Measurements from ENCODE around the gene RNF220.
"Not testable (repeated sequence)": the region's sequence is repeated elsewhere in the genome, so short reads cannot be mapped to it uniquely, and the experiment has no call there.

The RNF220 gene

DNA sequence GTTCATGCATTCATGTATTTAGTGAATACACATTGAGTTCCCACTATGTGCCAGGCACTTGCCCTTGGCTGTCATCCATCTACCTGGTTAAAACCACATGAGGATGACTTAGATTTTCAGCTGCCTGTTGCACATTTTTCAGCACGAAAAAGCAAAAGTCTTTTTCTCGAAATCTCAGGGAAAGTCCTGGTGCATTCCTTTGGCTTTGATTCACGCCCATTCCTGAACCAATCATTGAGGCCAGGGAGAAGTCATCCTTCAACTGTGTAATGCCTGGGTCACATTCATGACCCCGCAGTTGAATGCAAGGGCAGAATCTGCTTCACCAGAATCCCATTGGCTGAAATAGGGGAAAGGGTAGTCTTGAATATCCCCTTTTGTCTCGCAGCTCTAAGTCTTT, 84.4 kb downstream of the RNF220 start:
- Histone ChIP-seq H3K27me3 (ENCODE audit: control insufficient read depth, insufficient read depth, low read length) (no peaks in the 10 kb centered on the region), H3K4me3 (ENCODE audit: low read length) (no peak overlapping the region), H3K36me3 (ENCODE audit: control insufficient read depth, insufficient read depth, low read length) (no peaks in the 10 kb centered on the region), H3K9ac (ENCODE audit: low read length) (no peak overlapping the region), H3K4me1 (ENCODE audit: control insufficient read depth, insufficient read depth, low read length) (no peaks in the 10 kb centered on the region), H3K9me3 (ENCODE audit: control insufficient read depth, low read length) (no peaks in the 10 kb centered on the region)

DNA sequence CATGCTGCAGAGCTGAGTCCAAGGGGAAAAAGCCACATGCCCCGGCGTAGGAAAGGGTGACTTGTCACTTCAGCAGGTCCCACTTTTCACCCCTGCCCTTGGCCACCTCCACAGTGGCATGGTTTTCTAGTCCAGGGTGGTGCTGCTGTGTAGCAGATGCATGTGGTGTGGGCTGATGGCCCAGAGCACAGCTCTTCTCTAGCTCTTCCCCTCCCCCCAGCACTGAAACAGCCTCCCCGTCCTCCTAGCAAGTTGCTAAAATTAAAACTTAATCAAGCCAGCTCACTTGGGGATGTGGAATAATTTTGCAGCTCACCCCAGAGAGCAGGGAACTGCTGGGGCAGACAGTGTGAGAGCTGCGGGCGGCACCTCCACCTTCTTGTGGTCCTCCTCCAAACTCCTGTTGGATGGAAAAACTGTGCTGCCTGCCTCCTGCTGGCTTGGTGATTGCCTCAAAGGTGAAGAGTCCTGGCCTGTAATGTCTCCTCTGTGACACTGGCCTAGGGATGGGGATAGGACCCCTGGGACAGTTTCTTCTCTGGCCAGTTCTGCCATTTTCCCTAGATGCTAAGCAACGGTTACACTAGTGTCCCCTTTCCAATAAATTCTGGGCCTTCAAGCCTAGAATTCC, 91.6 kb downstream of the RNF220 start:
- no peak overlapping the region for H3K4me3 ChIP-seq (ENCODE audit: low read length)
- no peaks in the 10 kb centered on the region for H3K36me3 ChIP-seq (ENCODE audit: control insufficient read depth, insufficient read depth, low read length)
- peaks cover 33% of the 10 kb centered on the region for H3K27me3 ChIP-seq (ENCODE audit: control insufficient read depth, insufficient read depth, low read length)
- no peaks in the 10 kb centered on the region for H3K9me3 ChIP-seq (ENCODE audit: control insufficient read depth, low read length)
- H3K4me1 ChIP-seq (ENCODE audit: control insufficient read depth, insufficient read depth, low read length) = peaks cover 6% of the 10 kb centered on the region
- no peak overlapping the region for H3K9ac ChIP-seq (ENCODE audit: low read length)

DNA sequence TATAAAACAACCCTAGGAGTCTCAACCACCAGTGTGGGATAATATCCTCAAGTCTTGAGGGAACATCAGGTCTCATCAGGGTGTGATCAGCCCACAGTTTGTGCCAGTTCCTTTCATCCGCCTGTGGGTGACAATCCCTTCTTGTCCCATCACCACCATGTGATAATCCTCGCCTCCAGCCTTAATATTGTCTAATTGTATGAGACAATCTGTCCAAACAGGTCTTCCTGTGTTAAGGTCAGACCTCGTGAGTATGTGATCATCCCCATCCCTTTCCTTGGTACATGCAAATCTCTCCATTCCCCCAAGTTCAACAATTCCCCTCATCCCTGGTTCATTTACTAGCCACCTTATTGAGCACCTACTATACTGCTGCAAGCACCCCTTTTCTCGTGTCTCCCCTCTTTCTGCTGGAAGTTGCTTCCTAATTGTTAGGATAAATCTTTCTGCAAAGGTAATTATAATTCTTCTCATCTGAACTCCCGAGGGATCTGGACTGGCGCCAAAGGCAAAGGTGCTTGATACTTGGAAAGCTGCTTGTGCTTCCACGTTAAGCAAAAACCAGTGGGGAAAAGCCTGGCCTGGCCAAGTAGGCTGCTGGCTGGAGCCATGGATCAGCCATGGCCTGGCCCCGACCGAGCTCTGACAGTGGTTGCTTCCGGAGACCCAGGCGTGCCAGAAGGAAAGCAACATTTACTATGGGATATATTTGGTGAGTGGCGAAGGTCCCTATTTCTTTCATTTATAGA, 92.5 kb downstream of the RNF220 start:
- H3K9me3 ChIP-seq (ENCODE audit: control insufficient read depth, low read length) = no peaks in the 10 kb centered on the region
- H3K4me1 ChIP-seq (ENCODE audit: control insufficient read depth, insufficient read depth, low read length) = peaks cover 8% of the 10 kb centered on the region
- H3K27me3 ChIP-seq (ENCODE audit: control insufficient read depth, insufficient read depth, low read length) = peaks cover 33% of the 10 kb centered on the region
- H3K4me3 ChIP-seq (ENCODE audit: low read length) = no peak overlapping the region
- H3K9ac ChIP-seq (ENCODE audit: low read length) = no peak overlapping the region
- H3K36me3 ChIP-seq (ENCODE audit: control insufficient read depth, insufficient read depth, low read length) = no peaks in the 10 kb centered on the region

DNA sequence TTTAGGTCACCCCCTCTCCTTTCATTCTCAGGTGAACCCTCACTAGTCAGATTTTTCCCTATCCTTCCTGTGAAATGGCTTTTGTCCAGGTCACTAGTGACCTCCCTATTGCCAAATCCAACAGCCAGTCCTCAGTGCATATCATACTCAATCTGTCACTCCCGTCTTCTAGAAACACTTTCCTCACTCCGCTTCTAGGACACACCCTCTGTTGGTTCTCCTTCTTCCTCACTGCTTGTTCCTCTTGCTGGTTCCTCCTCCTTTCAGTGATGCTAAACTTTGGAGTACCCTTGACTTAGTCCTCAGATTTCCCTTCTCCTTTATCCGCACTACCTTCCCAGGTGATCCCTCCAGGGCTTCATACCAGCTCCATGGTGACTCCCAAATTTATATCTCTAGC, 94.3 kb downstream of the RNF220 start:
- Histone ChIP-seq H3K27me3 (ENCODE audit: control insufficient read depth, insufficient read depth, low read length) (peaks cover 33% of the 10 kb centered on the region), H3K9me3 (ENCODE audit: control insufficient read depth, low read length) (no peaks in the 10 kb centered on the region), H3K4me3 (ENCODE audit: low read length) (no peak overlapping the region), H3K9ac (ENCODE audit: low read length) (no peak overlapping the region), H3K4me1 (ENCODE audit: control insufficient read depth, insufficient read depth, low read length) (peaks cover 8% of the 10 kb centered on the region), H3K36me3 (ENCODE audit: control insufficient read depth, insufficient read depth, low read length) (no peaks in the 10 kb centered on the region)

DNA sequence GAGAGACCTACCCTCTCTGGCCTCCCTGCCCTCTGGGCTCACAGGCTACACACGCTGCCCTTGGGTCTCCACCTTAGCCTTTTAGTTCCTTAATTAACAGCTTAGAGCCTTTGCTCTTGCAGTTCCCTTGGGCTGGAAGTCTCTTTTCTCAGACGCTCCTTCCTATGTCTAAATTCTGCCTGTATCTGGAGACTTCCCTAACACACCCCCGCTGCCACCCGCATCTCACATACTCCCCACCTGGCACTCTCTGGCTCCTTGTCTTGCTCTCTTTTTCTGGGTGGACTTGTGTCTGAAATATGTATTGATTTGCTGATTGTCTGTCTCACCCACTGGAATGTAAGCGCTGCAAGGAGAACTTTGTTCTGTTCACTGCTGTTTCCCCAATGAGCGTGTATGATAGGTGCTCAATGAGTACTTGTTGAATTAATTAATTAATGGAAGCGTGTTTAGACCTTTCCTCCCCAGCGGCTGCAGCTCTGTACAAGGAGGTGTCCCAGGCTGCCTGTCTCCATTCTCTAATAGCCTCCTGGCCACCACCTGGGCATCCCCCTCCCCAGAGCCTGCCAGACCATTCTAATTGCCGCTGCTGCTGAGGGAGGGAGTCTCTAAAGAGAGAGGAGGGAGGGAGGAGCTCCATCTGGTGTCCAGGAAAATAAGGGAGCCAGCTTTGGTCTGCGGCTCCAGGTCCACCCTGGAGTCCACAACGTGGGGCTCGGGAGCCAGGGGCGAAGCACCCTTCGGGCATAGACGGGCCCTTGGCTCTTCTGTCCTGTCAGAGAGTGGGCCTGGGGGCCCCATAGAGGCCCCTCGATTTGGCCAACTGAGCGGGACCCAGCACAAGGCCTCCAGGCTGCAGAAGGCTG, 95.4 kb downstream of the RNF220 start:
- Histone ChIP-seq H3K4me1 (ENCODE audit: control insufficient read depth, insufficient read depth, low read length) (peaks cover 8% of the 10 kb centered on the region), H3K9ac (ENCODE audit: low read length) (no peak overlapping the region), H3K27me3 (ENCODE audit: control insufficient read depth, insufficient read depth, low read length) (peaks cover 36% of the 10 kb centered on the region), H3K4me3 (ENCODE audit: low read length) (no peak overlapping the region), H3K36me3 (ENCODE audit: control insufficient read depth, insufficient read depth, low read length) (no peaks in the 10 kb centered on the region), H3K9me3 (ENCODE audit: control insufficient read depth, low read length) (no peaks in the 10 kb centered on the region)

DNA sequence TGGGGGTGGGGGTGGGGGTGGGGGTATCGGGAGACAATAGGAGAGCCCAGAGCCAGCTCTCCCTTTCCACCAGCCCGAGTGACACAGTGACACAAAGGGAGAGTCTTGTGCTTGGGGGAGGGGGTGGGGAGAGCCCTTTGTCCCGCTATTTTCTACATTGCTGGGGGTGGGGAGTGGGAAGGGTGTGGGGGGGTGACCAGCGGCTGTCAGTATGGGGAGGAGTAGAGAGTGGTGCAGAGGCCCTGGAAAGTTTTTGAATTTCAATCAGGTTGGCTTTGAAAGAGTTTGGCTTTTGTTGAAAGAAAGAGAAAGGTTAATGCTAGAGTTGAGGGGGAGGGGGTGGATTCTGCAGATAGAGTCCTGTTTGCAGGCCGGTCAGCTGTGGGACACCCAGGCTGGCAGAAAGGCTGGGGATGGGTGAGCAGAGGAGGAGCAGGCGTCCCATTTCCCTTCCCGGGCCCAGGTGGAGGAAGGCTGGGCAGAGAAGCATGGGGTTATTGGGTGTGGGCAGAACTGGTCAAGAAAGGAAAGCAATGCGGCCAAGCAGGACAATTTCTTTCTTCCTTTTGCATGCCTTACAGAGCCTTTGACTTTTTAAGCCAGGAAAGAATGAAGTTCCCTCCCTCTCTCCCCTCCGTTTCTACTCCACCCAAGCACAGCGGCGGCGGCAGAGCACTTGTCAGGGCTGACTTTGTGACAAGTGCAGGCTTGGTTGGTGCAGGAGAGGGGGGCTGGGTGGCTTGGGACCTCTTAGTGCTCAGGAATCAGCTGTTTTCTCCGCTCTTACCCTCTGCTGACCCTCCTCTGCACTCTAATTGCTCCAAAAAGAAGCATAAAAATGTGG, 96.2 kb downstream of the RNF220 start:
- Histone ChIP-seq H3K9me3 (ENCODE audit: control insufficient read depth, low read length) (no peaks in the 10 kb centered on the region), H3K36me3 (ENCODE audit: control insufficient read depth, insufficient read depth, low read length) (no peaks in the 10 kb centered on the region), H3K4me3 (ENCODE audit: low read length) (no peak overlapping the region), H3K27me3 (ENCODE audit: control insufficient read depth, insufficient read depth, low read length) (peaks cover 37% of the 10 kb centered on the region), H3K4me1 (ENCODE audit: control insufficient read depth, insufficient read depth, low read length) (peaks cover 8% of the 10 kb centered on the region), H3K9ac (ENCODE audit: low read length) (no peak overlapping the region)

DNA sequence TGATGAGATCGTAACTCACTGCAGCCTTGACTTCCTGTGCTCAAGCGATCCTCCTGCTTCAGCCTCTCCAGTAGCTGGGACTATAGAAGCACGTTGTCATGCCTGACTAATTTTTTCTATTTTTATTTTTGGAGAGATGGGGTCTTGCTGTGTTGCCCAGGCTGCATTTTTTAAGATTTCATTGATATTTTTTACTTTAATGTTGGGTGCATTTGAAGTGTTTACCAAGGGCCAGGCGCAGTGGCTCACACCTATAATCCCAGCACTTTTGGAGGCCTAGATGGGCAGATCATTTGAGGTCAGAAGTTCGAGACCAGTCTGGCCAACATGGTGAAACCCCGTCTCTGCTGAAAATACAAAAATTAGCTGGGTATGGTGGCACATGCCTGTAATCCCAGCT, 97.8 kb downstream of the RNF220 start:
- not testable (repeated sequence) for H3K4me3 ChIP-seq (ENCODE audit: low read length); H3K9ac ChIP-seq (ENCODE audit: low read length); H3K4me1 ChIP-seq (ENCODE audit: control insufficient read depth, insufficient read depth, low read length); H3K36me3 ChIP-seq (ENCODE audit: control insufficient read depth, insufficient read depth, low read length); H3K9me3 ChIP-seq (ENCODE audit: control insufficient read depth, low read length)
- peaks cover 45% of the 10 kb centered on the region for H3K27me3 ChIP-seq (ENCODE audit: control insufficient read depth, insufficient read depth, low read length)

DNA sequence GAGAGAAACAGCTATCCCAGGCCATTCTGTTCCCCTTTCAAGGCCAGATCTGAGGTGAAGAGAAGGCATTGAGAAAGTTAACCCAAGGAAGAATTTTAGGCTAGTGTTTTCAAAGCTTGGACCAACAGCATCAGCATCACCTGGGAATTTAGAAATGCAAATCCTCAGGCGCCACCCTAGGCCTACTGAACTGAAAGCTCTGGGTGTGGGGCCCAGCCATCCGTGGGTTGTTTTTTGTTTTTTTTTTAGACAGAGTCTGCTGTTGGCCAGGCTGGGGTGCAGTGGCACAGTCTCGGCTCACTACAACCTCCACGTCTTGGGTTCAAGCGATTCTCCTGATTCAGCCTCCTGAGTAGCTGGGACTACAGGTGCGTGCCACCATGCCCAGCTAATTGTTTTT, 98.6 kb downstream of the RNF220 start:
- Histone ChIP-seq H3K9ac (ENCODE audit: low read length) (no peak overlapping the region), H3K27me3 (ENCODE audit: control insufficient read depth, insufficient read depth, low read length) (peaks cover 45% of the 10 kb centered on the region), H3K9me3 (ENCODE audit: control insufficient read depth, low read length) (no peaks in the 10 kb centered on the region), H3K4me3 (ENCODE audit: low read length) (no peak overlapping the region), H3K4me1 (ENCODE audit: control insufficient read depth, insufficient read depth, low read length) (peaks cover 8% of the 10 kb centered on the region), H3K36me3 (ENCODE audit: control insufficient read depth, insufficient read depth, low read length) (no peaks in the 10 kb centered on the region)

DNA sequence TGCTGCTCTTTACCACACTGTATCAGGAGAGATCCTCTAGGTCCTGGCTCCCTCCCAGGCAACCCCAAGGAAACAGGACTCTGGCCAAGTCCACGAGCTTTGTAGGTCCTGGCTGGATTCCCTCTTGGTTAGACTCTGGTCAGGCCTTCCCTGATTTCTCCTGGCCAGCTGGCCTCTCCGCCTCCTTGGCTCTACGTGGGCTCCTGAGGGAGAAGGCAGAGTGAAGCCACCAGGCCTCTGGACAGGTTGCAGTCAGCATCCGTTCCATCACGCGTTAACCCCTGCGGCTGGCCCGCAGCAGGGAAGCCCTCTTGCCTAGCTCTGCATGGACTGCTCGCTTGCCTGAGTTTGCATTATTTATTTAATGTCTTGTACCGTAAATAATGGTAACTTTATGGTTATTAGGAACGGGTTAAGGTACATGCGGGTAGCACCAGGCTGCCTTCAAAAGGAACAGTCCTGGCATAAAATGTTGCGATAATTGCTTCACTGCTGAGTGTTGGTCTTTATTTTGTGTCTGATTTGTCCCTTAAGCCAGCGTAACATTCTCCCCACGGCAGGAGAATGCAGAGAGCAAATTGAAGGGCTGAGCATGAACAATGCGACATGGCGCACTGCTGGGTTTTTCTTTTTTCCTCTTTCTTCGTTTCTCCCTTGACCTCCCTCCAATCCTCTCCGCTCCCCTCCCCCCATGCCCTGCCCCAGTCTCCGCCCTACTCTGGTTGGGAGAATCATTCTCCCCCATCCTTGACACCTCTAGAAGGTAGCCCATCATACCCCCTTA, 100.3 kb downstream of the RNF220 start:
- no peak overlapping the region for H3K4me3 ChIP-seq (ENCODE audit: low read length)
- no peak overlapping the region for H3K9ac ChIP-seq (ENCODE audit: low read length)
- H3K4me1 ChIP-seq (ENCODE audit: control insufficient read depth, insufficient read depth, low read length) = peaks cover 8% of the 10 kb centered on the region
- no peaks in the 10 kb centered on the region for H3K36me3 ChIP-seq (ENCODE audit: control insufficient read depth, insufficient read depth, low read length)
- peaks cover 32% of the 10 kb centered on the region for H3K27me3 ChIP-seq (ENCODE audit: control insufficient read depth, insufficient read depth, low read length)
- H3K9me3 ChIP-seq (ENCODE audit: control insufficient read depth, low read length) = no peaks in the 10 kb centered on the region

DNA sequence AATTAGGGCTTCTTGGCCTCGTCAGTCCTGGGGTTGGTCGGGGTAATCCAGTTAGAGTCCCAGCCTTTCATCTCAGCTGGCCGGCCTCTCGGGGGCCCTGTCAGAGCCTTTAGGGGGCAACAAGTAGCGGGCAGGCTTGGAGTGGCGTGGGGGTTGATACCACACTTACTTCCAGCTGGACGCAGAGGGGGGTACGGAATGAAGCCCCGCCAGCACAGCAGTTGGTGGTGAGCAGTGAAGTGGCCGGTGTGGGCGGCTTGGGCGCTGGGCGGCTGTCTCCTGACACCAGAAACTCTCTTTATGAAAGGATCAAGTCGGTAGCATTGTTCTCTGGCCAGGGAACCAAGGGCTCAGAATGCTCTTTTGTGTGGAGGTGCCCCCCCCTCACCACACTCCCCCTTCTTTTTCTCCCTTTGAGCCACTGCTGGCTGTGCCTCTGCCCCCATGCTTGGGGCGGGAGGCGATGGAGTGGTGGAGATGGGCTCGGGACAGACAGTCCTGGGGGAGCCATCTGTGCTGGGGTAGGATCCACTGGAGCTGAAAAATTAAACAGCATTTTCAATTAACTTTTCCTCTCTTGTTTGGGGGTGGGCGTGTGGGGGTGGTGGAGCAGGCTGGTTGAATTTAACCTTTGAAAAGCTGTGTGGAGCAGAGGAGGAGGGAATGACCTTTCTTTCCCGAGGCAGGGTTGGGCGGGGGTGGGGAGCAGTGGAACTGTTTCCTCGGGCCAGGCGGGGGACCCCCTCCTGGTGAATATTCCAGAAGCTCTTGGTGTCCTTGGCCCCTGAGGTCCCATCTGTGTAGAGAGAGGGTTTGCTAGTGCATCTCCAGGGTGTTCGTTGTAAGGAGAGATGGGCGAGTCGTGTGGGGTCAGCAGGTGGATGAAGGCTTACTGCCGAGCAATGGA, 102.7 kb downstream of the RNF220 start:
- Histone ChIP-seq H3K9me3 (ENCODE audit: control insufficient read depth, low read length) (no peaks in the 10 kb centered on the region), H3K27me3 (ENCODE audit: control insufficient read depth, insufficient read depth, low read length) (peaks cover 33% of the 10 kb centered on the region), H3K4me3 (ENCODE audit: low read length) (no peak overlapping the region), H3K36me3 (ENCODE audit: control insufficient read depth, insufficient read depth, low read length) (no peaks in the 10 kb centered on the region), H3K4me1 (ENCODE audit: control insufficient read depth, insufficient read depth, low read length) (no peaks in the 10 kb centered on the region), H3K9ac (ENCODE audit: low read length) (no peak overlapping the region)
